Activated gamma-delta T cell (primary cell): Measurements from ENCODE around the gene WRAP73.
"Not testable (repeated sequence)": the region's sequence is repeated elsewhere in the genome, so short reads cannot be mapped to it uniquely, and the experiment has no call there.

Experiments
- DNase-seq: peaks from one replicate; lab custom pipeline; 2025; lab: John Stamatoyannopoulos, UW

WRAP73 gene

GRCh38 chr1:3630161-3630611, 19.7 kb downstream of the WRAP73 start:
- no peak for DNase-seq

GRCh38 chr1:3629561-3630160, 20.2 kb downstream of the WRAP73 start:
- DNase-seq: no peak

- DNase-seq: no peak
These were observed 21.5 kb downstream of the WRAP73 start for GRCh38 chr1:3628445-3628844.

GRCh38 chr1:3627515-3628253, 22.2 kb downstream of the WRAP73 start:
- no peak for DNase-seq

GRCh38 chr1:3626025-3626424, 23.9 kb downstream of the WRAP73 start:
- DNase-seq: no peak

- no peak for DNase-seq
These were observed 24.6 kb downstream of the WRAP73 start for GRCh38 chr1:3625151-3625907.

GRCh38 chr1:3624200-3625136, 25.4 kb downstream of the WRAP73 start, which contains the start of gene TPRG1L:
Gene TPRG1L, plus strand, starts transcription at chr1:3625015. Its CDS starts 58 bp downstream, at chr1:3625073.
- DNase-seq: peak; percentile 98

- DNase-seq: no peak
These were observed 26.3 kb downstream of the WRAP73 start for GRCh38 chr1:3623441-3624199.

GRCh38 chr1:3622102-3622501, 27.8 kb downstream of the WRAP73 start:
- DNase-seq: not testable (repeated sequence)

GRCh38 chr1:3621151-3621671, 28.7 kb downstream of the WRAP73 start:
- DNase-seq: not testable (repeated sequence)

- DNase-seq: no peak
These were observed 29.2 kb downstream of the WRAP73 start for GRCh38 chr1:3620708-3621107.

- no peak for DNase-seq
These were observed 30.8 kb downstream of the WRAP73 start for GRCh38 chr1:3618881-3619671.

GRCh38 chr1:3618531-3618880, 31.4 kb downstream of the WRAP73 start:
- no peak for DNase-seq

- no peak for DNase-seq
These were observed 32.0 kb downstream of the WRAP73 start for GRCh38 chr1:3617806-3618345.

- DNase-seq: no peak
These were observed 33.0 kb downstream of the WRAP73 start for GRCh38 chr1:3616861-3617260.

- DNase-seq: no peak
These were observed 34.9 kb downstream of the WRAP73 start for GRCh38 chr1:3614755-3615742.

- no peak for DNase-seq
These were observed 37.8 kb downstream of the WRAP73 start for GRCh38 chr1:3612123-3612522.
